CD14-positive monocyte (primary cell): ENCODE data around the gene HPGDS. TPM values are rescaled to one million over a fixed set of nuclear protein-coding genes. Genes with fewer than 3 reads are reported as not detected.

Experiments
- DNase-seq, 3 donors: peaks; one replicate each; pipeline ENCODE4 v3.0.0-alpha.2; 2011 to 2022
- H2AFZ ChIP-seq: 2 replicates; pipeline ENCODE4 v1.6.0; 2012; ENCODE audit warnings: mild to moderate bottlenecking, low read depth, low read length, inconsistent platforms; ENCODE audit not compliant: insufficient read depth, poor library complexity, severe bottlenecking
- H3K27ac ChIP-seq, 2 donors: 1 replicate in 1 of 2; 2 replicates in 1 of 2; pipeline ENCODE4 v1.5.1; 2012 to 2013; ENCODE audit warnings: low read length in 2 of 2, control low read depth in 1 of 2, inconsistent platforms in 1 of 2, low read depth in 1 of 2, mild to moderate bottlenecking in 1 of 2
- H3K27me3 ChIP-seq, 2 donors: one replicate each; pipeline versions ENCODE4 v1.6.0 to v1.6.1; 2011 to 2013; ENCODE audit warnings: low read length in 2 of 2; ENCODE audit not compliant: control insufficient read depth in 2 of 2, insufficient read depth in 2 of 2
- H3K36me3 ChIP-seq, 2 donors: replicated peaks in 1 of 2; 1 replicate in 1 of 2; 2 replicates in 1 of 2; pipeline versions ENCODE4 v1.5.1 to v1.6.1; 2012 to 2013; ENCODE audit warnings: low read length in 2 of 2, control low read depth in 1 of 2, inconsistent platforms in 1 of 2, mild to moderate bottlenecking in 1 of 2; ENCODE audit not compliant: insufficient read depth in 2 of 2, control insufficient read depth in 1 of 2
- H3K4me1 ChIP-seq, 2 donors: 1 replicate in 1 of 2; 2 replicates in 1 of 2; pipeline versions ENCODE4 v1.5.1 to v1.6.1; 2012 to 2013; ENCODE audit warnings: low read length in 2 of 2, control low read depth in 1 of 2, inconsistent platforms in 1 of 2, mild to moderate bottlenecking in 1 of 2, moderate library complexity in 1 of 2; ENCODE audit not compliant: insufficient read depth in 2 of 2, control insufficient read depth in 1 of 2
- H3K4me2 ChIP-seq: replicated peaks from 2 replicates; pipeline ENCODE3; 2012; ENCODE audit warnings: low read length, moderate library complexity, mild to moderate bottlenecking; ENCODE audit not compliant: poor library complexity, severe bottlenecking; ENCODE audit errors: extremely low read depth
- H3K4me3 ChIP-seq, 3 experiments: fragments of 200-600 bp in 1 of 3; sonication (generic) in 1 of 3; replicated peaks in 1 of 3; 1 replicate in 2 of 3; 2 replicates in 1 of 3; pipeline ENCODE4 v1.5.1; 2011 to 2013; ENCODE audit warnings: low read length in 3 of 3, mild to moderate bottlenecking in 3 of 3, control low read depth in 2 of 3, low read depth in 2 of 3, inconsistent platforms in 1 of 3, moderate library complexity in 1 of 3
- H3K79me2 ChIP-seq: 2 replicates; pipeline ENCODE4 v1.6.0; 2012; ENCODE audit warnings: mild to moderate bottlenecking, control low read depth, inconsistent platforms, low read length, moderate library complexity; ENCODE audit not compliant: insufficient read depth
- H3K9ac ChIP-seq: 2 replicates; pipeline ENCODE4 v1.6.0; 2017; ENCODE audit warnings: low read length, mild to moderate bottlenecking; ENCODE audit not compliant: insufficient read depth, poor library complexity, severe bottlenecking
- H3K9me3 ChIP-seq, 2 donors: replicated peaks in 1 of 2; 1 replicate in 1 of 2; 2 replicates in 1 of 2; pipeline versions ENCODE4 v1.5.1 to v1.6.1; 2012 to 2013; ENCODE audit warnings: low read length in 2 of 2, control low read depth in 1 of 2; ENCODE audit not compliant: control insufficient read depth in 1 of 2, insufficient read depth in 1 of 2
- H4K20me1 ChIP-seq: 2 replicates; pipeline ENCODE4 v1.6.0; 2012; ENCODE audit warnings: mild to moderate bottlenecking, low read length, control low read depth, moderate library complexity; ENCODE audit not compliant: insufficient read depth
- H3K27ac Mint-ChIP-seq, 7 donors: one replicate each; pipeline ENCODE4 v1.8.0; 2020; ENCODE audit warnings: mild to moderate bottlenecking in 7 of 7, mixed read lengths in 7 of 7, moderate library complexity in 6 of 7, inconsistent platforms in 2 of 7
- H3K27me3 Mint-ChIP-seq, 3 donors: one replicate each; pipeline ENCODE4 v1.8.0; 2021 to 2022; ENCODE audit warnings: low read depth in 3 of 3, mild to moderate bottlenecking in 3 of 3, mixed read lengths in 3 of 3, moderate library complexity in 3 of 3, inconsistent platforms in 1 of 3
- H3K36me3 Mint-ChIP-seq, 2 donors: one replicate each; pipeline ENCODE4 v1.8.0; 2020; ENCODE audit warnings: mixed read lengths in 2 of 2, inconsistent platforms in 1 of 2, mild to moderate bottlenecking in 1 of 2
- H3K4me1 Mint-ChIP-seq: one replicate; pipeline ENCODE4 v1.8.0; 2020; ENCODE audit warnings: mild to moderate bottlenecking, mixed read lengths
- H3K4me3 Mint-ChIP-seq, 2 donors: one replicate each; pipeline ENCODE4 v1.8.0; 2020; ENCODE audit warnings: mild to moderate bottlenecking in 2 of 2, mixed read lengths in 2 of 2, moderate library complexity in 1 of 2
- H3K9me3 Mint-ChIP-seq, 7 donors: one replicate each; pipeline ENCODE4 v1.8.0; 2020 to 2022; ENCODE audit warnings: mixed read lengths in 7 of 7, mild to moderate bottlenecking in 6 of 7, moderate library complexity in 6 of 7, inconsistent platforms in 2 of 7
- CTCF ChIP-seq: fragments of 200-600 bp; IDR thresholded peaks from one replicate; pipeline ENCODE4 v1.8.0; 2022; ENCODE audit warnings: antibody characterized with exemption, mild to moderate bottlenecking
- WGBS: methylation state at CpG from one replicate; pipeline ENCODE4 v1.1.5; 2013; ENCODE audit warnings: missing lambda C conversion rate; ENCODE audit not compliant: insufficient coverage; 5-methylcytosine and 5-hydroxymethylcytosine counted together
- intact Hi-C, 2 donors: fragments of 100-400 bp; cut with micrococcal nuclease; formaldehyde crosslinking; loops; one replicate each; pipeline versions ENCODE4 v1.15.0 to v1.15.1; 2023
- polyA plus RNA-seq, 3 donors: library from polyadenylated mRNA; depleted of rRNA in 1 of 3; unstranded in 2 of 3; stranded (reverse) in 1 of 3; fragments of 300-500 nt in 2 of 3; fragments of >200 nt in 1 of 3; fragmentation: Illumina TruSeq in 2 of 3; gene quantifications; 1 replicate in 2 of 3; 2 replicates in 1 of 3; pipeline ENCODE4 v1.2.3, GENCODE V29; 2012 to 2021

HPGDS gene
- polyA plus RNA-seq, 3 donors = 0.05 to 0.30 TPM; not detected in 1

- Histone ChIP-seq H3K27ac (no peak overlapping the region), H3K4me3 (no peak overlapping the region), H3K9me3 (no peaks in the 10 kb centered on the region), H3K36me3 (no peaks in the 10 kb centered on the region), H3K4me2 (no peak overlapping the region), H3K9ac (no peak overlapping the region), H2AFZ (no peak overlapping the region), H3K4me1 (no peaks in the 10 kb centered on the region), H4K20me1 (no peaks in the 10 kb centered on the region), H3K79me2 (no peaks in the 10 kb centered on the region), H3K27me3 (no peaks in the 10 kb centered on the region)
- Mint-ChIP-seq H3K9me3 (peaks cover 0 to 6% (median 2%) of the 10 kb centered on the region in 7 donors), H3K27me3 (peaks cover 0 to 1% (median 0%) of the 10 kb centered on the region in 3 donors), H3K4me3 (no peak overlapping the region), H3K36me3 (no peaks in the 10 kb centered on the region), H3K27ac (no peak overlapping the region), H3K4me1 (no peaks in the 10 kb centered on the region)
- intact Hi-C loops = no loop called here
- 90% methylated on average over 2 of the region's 4 CpGs for WGBS
- TF ChIP-seq CTCF = no peak
- no peak for DNase-seq
Observed at GRCh38 chr4:94363136-94363655, 20.6 kb upstream of the HPGDS start.

DNA sequence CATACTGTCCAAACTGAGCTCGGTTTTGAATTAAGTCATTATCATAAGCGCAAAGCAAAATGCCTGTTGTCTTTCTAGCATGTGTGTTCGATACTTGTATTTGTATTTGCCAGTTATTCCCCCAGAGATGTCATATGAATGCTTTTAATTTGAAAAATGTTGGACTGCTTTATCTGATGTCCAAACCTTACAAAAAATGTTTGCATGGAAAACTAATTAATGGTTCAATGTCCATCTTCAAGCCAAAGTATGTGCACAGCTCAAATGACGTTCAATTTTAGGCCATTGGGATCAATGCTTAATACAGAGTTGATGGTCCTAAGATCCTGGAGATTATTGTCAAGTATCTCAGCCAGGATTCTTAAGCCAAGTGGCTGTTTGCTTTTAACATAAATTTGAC is 17.2 kb upstream of the HPGDS start:
- Mint-ChIP-seq H3K4me3 (no peak overlapping the region), H3K9me3 (peaks cover 0 to 2% (median 0%) of the 10 kb centered on the region in 7 donors), H3K36me3 (no peaks in the 10 kb centered on the region), H3K27ac (no peak overlapping the region), H3K4me1 (no peaks in the 10 kb centered on the region), H3K27me3 (peaks cover 0 to 4% (median 3%) of the 10 kb centered on the region in 3 donors)
- Histone ChIP-seq H3K36me3 (no peaks in the 10 kb centered on the region), H3K4me2 (no peak overlapping the region), H3K4me3 (no peak overlapping the region), H3K27ac (no peak overlapping the region), H3K9me3 (no peaks in the 10 kb centered on the region), H2AFZ (no peak overlapping the region), H3K27me3 (no peaks in the 10 kb centered on the region), H4K20me1 (no peaks in the 10 kb centered on the region), H3K79me2 (no peaks in the 10 kb centered on the region), H3K9ac (no peak overlapping the region), H3K4me1 (no peaks in the 10 kb centered on the region)
- intact Hi-C loops = no loop called here
- WGBS = 100% methylated on average over 1 of the region's 4 CpGs
- TF ChIP-seq CTCF = no peak
- DNase-seq = no peak
